NB4 (cell line): ENCODE measurements around the gene KAT5.
A peak's percentile ranks its signal among the peaks of the same experiment; 100 is the strongest.

ENCODE experiments used
- DNase-seq: peaks from one replicate; pipeline ENCODE4 v3.0.0; 2010; ENCODE audit warnings: low read depth
- H3K4me3 ChIP-seq: one replicate; pipeline ENCODE4 v1.5.1; 2011; ENCODE audit warnings: mild to moderate bottlenecking, low read depth, low read length, moderate library complexity
- MYC ChIP-seq: IDR thresholded peaks from 2 replicates; pipeline ENCODE4 v1.6.1; 2011; ENCODE audit warnings: low read depth, low read length
- POLR2A ChIP-seq: IDR thresholded peaks from 2 replicates; pipeline ENCODE4 v1.6.1; 2011; ENCODE audit warnings: mild to moderate bottlenecking; ENCODE audit not compliant: insufficient read length; ENCODE audit errors: extremely low read depth
- TF ChIP-seq, protein P1 (sequence below): IDR thresholded peaks from one replicate; pipeline ENCODE4 v1.5.1; 2012; ENCODE audit warnings: low read depth, low read length
- TF ChIP-seq, protein P2 (sequence below): IDR thresholded peaks from 2 replicates; pipeline ENCODE4 v1.6.1; 2011; ENCODE audit warnings: low read depth, low read length

The KAT5 gene

DNA sequence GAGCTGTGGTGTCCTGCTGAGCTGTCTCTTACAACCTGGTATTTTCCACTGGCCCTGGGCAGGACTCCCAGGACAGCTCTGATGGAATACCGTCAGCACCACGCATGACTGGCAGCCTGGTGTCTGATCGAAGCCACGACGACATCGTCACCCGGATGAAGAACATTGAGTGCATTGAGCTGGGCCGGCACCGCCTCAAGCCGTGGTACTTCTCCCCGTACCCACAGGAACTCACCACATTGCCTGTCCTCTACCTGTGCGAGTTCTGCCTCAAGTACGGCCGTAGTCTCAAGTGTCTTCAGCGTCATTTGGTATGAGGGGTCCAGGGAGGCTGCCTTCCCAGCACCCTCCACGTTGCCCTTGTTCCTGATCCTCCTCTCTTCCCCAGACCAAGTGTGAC, 2.4 kb downstream of the KAT5 start:
- no peak overlapping the region for H3K4me3 ChIP-seq
- no peak for TF ChIP-seq POLR2A
- TF ChIP-seq, protein P1, sequence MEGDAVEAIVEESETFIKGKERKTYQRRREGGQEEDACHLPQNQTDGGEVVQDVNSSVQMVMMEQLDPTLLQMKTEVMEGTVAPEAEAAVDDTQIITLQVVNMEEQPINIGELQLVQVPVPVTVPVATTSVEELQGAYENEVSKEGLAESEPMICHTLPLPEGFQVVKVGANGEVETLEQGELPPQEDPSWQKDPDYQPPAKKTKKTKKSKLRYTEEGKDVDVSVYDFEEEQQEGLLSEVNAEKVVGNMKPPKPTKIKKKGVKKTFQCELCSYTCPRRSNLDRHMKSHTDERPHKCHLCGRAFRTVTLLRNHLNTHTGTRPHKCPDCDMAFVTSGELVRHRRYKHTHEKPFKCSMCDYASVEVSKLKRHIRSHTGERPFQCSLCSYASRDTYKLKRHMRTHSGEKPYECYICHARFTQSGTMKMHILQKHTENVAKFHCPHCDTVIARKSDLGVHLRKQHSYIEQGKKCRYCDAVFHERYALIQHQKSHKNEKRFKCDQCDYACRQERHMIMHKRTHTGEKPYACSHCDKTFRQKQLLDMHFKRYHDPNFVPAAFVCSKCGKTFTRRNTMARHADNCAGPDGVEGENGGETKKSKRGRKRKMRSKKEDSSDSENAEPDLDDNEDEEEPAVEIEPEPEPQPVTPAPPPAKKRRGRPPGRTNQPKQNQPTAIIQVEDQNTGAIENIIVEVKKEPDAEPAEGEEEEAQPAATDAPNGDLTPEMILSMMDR, result no peak
- no peak for TF ChIP-seq MYC
- TF ChIP-seq, protein P2, sequence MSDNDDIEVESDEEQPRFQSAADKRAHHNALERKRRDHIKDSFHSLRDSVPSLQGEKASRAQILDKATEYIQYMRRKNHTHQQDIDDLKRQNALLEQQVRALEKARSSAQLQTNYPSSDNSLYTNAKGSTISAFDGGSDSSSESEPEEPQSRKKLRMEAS, result no peak
- no peak for DNase-seq

DNA sequence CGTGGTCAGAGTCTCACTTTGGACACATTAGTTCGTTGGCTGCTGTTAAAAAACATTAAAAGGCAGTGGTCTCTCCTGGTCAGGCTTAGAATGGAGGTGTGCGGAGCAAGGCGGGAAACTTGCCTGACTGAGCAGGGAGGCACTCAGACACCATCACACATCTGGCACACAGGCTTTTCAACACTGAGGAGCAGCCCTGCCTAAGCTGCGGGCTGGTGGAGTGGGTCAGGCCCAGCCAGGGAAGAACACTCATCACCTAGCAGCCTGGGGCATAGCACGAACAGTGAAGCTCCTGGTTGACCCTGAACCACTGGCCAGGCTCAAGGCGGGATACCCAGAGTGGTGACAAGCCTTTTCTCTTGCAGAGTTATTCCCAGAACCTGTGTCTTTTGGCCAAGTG, 4.2 kb downstream of the KAT5 start:
- no peak for DNase-seq
- no peak overlapping the region for H3K4me3 ChIP-seq
- TF ChIP-seq MYC (no peak), POLR2A (no peak)
- TF ChIP-seq, protein P2, result no peak
- TF ChIP-seq, protein P1, result no peak

DNA sequence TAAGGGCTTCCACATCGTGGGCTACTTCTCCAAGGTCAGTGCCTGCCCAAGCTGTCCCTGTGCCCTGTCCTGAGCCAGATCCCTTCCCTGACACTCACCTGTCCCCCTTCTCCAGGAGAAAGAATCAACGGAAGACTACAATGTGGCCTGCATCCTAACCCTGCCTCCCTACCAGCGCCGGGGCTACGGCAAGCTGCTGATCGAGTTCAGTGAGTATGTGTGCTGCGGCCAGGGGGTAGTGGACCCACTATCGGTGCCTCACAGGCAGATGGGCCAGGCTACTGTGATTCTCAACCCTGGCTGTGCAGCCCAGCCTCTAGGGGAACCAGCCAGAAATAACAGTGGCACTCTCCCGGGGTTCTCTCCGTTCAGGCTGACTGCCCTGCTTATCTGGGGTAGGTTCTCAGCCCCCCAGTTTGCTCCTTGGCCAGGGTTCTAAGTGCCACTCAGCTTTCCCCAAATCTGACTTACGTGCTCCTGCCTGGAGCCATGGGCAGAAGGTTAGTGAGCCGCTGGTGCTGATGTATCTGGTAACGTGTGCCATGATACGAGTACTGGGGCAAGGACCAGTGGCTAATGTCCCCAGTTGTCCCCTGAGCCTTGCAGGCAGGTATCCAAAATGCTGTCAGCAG, 4.8 kb downstream of the KAT5 start:
- TF ChIP-seq MYC (no peak), POLR2A (no peak)
- TF ChIP-seq, protein P1, result no peak
- TF ChIP-seq, protein P2, result no peak
- no peak for DNase-seq
- H3K4me3 ChIP-seq, result no peak overlapping the region

DNA sequence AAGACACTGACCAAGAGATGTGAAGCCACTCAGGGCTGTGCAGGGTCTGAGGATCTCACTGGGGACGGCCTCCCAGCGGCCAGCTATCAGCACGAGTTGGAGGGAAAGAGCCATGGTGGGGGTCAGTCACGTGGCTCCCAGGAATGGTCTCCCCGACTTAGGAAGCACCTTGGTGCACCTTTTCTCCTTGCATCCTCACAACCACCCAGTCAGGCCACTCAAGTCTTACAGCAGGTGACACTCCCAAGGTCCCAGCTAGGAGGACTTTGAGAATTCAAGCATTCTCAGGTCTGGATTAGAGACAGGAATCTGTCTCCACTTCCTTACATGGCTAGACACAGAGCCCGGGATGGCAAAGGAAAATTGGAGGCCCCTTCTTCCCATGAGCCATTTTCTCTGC, 5.9 kb downstream of the KAT5 start:
- TF ChIP-seq POLR2A (no peak), MYC (no peak)
- TF ChIP-seq, protein P1, result no peak
- TF ChIP-seq, protein P2, result no peak
- DNase-seq, result no peak
- H3K4me3 ChIP-seq, result no peak overlapping the region

DNA sequence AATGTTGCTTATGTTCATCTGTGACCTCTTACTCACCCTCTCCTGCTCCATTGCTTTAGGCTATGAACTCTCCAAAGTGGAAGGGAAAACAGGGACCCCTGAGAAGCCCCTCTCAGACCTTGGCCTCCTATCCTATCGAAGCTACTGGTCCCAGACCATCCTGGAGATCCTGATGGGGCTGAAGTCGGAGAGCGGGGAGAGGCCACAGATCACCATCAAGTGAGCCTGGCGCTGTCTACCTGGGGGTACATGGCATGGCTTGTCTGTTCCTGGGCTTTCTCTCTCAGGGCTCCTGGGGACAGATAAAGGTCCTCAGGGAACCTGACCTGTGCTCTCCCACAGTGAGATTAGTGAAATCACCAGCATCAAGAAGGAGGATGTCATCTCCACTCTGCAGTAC, 6.5 kb downstream of the KAT5 start:
- peak overlapping the region; percentile 90 for H3K4me3 ChIP-seq
- no peak for DNase-seq

More for the DNA sequence above, 6.5 kb downstream of the KAT5 start:
- no peak for TF ChIP-seq POLR2A
- TF ChIP-seq, protein P1, result no peak
- TF ChIP-seq, protein P2, result no peak
- no peak for TF ChIP-seq MYC
